Stimulated activated CD4-positive, alpha-beta T cell treated with anti-CD3 and anti-CD28 coated beads, Interleukin-12 subunit alpha, Interleukin-12 subunit beta, amount 100 ng/mL, for 48 hours (primary cell): Measurements from ENCODE around the gene CDT1.
"Not testable (repeated sequence)": the region's sequence is repeated elsewhere in the genome, so short reads cannot be mapped to it uniquely, and the experiment has no call there.

Experiments used
- DNase-seq, 3 donors: peaks; one replicate each; pipeline ENCODE4 v3.0.0-alpha.2; 2020; ENCODE audit warnings: low read depth in 2 of 3, low spot score in 1 of 3

Gene CDT1

DNA sequence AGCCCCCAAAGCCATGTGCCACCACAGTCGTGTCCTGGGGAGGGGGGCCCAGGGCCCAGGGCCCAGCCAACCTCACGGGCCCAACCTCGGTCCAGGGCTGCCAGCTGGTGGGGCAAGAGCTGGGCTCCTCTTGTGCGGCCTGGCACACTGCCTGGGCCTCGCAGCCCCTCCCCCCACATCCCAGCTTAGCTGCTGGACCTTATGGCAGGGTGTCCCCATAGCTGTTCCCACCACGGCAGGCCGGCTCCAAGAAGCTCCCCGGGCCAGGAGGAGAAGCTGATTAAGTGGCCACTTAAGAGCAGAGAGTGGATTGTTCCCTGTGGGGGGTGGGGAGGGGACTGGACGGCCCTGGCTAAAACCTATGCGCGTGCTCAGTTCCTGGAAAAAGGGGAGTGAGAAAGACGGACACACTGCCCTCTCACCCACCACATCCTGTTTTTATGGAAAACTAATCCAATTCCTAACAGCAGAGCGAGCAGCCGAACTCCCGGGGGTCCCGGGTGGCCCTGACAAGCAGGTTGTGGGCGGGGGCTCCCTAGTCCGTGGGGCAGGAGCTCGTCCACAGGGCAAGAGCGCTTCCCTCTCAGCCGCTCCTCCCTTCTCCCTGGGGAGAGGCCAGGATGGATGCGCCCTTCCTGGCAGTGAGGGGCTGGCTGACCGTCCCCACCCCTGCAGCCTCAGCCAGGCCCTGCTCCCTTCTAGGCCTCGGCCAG lies 35.4 kb upstream of the CDT1 start:
- no peak for DNase-seq

DNA sequence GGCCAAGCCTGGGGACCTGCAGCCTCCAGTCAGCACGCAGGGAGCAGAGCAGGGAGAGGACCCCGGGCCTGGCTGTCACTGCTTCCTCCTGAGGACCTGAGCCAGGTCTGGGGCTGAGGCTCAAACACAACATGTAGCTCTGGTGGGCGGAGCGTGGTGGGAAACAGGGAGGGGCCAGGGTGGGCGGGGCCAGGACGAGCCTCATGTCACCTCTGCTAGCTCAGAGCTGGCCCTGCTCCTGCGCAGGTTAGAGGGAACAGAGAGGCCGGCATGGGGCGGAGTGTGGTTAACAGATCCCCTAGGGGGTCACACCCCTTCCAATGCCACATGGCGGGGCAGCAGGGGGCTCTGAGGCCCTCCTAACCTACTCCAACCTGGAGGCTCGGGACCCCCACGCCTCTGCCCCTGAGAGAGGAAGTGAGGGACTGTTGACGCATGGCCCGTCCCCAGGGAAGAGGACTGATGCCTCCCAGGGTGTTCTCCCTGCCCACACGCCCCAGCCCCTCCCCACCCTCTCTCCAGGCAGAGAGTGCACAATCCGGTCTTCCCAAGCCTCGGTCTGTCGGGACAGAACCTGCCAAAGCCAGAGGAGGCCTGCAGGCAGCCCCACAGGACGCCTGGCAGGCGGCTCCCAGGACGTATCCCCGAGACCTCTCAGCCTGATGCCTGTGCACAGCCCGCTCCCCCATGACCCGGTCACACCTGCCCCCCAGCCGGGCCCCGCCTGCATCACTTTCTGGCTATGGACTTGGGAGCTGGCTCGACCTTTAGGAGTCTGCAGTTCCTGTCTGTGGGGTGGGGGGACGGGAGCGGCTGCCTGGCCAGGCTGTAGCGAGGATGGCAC lies 33.8 kb upstream of the CDT1 start:
- no peak for DNase-seq

DNA sequence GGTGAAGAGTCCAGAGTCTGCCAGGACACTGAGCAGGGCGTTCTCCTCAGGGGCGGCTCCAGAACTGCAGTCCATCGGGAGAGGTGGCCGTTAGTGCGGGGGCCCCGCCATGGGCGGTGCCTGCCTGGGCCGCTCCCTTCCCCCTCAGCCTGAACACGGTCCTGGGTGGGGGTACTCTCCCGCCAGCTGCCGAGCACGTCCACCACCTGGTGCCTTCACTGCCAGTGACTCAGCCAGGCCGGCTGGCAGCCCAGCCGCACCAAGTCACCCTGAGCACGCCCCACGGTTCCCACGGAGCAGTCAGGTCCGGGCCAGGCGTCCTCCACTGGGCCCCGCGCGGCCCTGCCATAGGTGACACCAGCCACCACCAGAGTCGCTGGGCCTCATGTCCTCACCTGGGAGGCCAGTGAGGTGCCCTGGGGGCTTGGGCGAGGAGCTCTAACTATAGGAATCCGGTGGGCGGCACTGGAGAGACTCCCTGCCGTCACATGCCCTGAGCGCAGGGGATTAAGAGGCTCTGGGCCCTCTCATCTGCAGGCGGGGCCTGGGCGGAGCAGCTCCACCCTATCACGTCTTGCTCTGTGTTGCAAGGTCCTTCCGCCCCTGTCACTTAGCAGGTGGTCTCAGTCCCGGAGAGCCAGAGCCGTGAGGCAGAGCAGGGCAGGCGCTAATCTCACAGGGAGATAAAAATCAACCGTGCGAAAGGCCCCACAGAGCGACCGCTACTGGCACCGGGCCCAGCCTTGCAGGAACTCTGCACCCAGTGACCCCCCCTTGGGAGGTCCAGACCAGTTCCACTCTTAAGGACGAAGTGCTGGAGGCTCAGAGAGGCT lies 32.9 kb upstream of the CDT1 start:
- no peak for DNase-seq

DNA sequence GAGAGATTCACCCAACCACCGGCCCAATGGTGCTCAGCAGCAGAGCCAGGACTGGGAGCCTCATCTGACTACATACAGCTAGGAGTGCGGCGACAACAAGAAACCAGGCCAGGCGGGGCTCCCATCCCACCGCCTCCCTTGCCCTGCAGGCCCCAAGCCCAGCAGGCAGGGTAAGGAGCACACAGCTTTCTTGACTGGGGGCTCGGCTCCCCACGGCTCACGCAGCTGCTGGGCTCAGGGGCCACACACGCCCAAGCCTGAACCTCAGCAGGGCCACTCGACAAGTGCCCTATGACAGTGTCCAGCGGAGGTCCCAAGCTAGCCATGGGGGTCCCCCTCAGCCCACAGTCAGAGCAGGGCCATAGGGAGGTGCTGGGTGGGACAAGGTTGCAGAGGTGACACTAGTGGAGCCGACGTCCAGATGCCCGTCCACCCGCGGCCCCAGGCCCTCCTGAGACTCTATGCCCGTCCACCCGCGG lies 32.3 kb upstream of the CDT1 start:
- DNase-seq, result no peak

DNA sequence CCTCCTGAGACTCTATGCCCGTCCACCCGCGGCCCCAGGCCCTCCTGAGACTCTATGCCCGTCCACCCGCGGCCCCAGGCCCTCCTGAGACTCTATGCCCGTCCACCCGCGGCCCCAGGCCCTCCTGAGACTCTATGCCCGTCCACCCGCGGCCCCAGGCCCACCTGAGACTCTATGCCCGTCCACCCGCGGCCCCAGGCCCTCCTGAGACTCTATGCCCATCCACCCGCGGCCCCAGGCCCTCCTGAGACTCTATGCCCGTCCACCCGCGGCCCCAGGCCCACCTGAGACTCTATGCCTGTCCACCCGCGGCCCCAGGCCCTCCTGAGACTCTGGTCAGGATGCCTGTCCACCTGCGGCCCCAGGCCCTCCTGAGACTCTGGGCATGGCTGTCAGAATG lies 31.8 kb upstream of the CDT1 start:
- DNase-seq, result not testable (repeated sequence)

DNA sequence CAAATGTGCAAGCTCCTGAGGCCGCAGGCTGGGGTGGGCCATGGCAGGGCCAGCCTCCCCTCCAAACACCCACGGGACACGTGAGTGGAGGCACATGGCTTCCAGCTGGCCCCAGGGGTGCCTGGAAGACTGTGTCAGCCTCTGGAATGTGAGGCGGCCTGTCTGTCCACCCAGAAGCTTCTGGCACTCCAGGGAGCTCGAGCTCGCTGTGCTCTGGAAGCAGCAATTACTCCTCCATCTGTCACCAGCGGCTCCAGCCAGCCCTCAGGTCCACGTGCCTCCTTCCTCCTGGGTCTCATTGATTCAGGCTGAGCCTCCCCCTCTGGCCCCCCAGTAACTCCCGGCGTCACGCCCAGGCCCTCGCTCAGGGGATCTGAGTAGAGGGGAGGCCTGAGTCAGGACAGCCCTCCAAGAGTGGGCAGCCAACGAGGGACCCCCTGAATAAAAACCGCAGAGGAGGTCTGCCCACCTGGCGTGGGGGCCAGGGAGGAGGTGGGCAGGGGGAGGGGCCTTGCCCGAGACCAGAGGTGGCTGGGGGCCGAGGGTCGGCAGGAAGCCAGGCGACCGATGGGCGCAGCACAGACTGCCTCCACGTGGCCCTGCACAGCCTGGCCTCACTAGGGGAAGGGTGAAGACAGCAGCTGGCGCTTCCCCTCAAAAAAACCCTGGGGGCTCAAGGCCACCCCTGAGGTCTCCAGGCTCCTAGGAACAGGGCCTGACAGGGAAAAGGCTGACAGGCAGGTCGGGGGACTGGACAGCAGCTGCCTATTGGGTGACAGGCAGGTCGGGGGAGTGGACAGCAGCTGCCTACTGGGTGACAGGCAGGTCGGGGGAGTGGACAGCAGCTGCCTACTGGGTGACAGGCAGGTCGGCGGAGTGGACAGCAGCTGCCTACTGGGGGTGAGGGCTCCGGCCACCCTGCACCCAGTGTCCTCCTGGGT lies 30.4 kb upstream of the CDT1 start:
- DNase-seq, result no peak

DNA sequence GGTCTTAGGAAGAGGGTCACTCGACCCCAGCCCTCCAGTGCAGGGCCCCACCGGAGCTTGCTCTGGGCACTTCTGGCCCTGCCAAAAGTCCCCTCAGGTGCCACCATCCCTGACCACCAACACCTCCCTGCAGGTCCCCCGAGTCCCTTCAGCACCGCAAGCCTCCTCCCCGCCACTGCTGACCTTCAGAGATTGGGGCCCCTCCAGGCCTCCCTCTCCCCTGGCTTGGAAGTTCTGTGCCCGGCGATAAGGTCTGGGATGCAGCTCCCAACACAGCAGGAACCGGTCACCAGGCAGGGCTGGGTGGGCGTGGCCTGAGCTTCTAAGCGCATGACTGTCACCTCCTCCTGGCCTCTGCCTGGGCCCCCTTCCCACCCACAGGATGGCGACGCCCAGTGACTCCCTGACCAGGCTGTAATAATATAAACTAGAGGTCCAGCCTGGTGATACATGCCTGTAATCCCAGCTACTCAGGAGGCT lies 29.7 kb upstream of the CDT1 start:
- no peak for DNase-seq

DNA sequence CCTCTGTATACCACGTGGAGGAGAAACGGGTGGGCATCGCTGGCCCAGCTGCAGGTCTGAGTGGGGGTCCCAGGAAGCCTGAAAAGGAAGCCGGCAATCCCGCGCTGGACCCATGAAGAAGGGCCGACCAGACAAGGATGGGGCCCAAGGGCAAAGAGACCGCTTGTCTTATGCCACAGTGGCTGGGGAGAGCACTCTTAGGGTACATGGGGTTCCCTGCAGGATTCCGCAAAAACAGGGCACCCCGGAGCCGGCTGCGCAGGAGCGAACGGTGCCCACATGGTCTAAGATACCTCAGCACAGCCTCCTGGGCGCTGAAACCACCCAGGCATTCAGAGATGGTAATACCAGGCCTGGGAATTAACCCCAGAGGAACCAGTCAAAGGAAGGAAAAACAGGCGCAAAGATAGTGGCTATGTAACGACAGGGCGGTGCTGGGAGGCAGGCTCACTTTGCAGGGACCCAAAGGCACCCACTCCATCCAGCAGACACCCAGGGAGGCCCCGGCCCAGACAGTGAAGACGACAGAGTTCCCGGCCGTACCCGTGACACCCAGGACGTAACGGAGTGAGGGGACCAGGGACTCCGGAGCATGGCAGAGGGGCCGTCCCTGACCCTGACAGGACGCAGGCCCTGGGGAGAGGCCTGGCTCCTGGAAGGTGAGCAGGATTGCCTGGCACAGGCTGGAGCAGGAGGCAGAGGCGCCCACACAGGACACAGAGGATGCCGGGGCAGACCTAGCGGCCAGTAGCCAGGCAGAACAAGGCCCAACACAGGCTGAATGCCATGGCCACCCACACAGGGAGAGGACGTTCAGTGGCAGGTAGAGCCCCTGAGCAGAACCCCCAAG lies 28.8 kb upstream of the CDT1 start:
- DNase-seq, result no peak

DNA sequence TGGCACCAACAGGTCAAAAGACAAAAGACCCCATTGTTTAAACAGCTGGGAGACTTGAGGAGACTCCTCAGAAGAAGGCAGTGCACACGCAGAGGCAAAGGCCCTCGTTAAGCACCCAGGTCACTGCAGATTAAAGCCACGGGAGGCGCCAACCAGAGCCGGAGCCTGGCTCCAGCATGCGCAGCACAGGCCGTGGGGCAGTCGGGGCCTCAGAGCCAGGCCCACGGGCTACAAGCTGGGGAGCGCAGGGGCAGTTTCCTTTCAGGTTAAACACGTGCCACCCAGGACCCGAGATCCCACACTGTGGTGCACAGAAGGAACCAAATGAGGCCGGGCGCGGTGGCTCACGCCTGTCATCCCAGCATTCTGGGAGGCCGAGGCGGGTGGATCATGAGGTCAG lies 27.8 kb upstream of the CDT1 start:
- DNase-seq, result no peak

DNA sequence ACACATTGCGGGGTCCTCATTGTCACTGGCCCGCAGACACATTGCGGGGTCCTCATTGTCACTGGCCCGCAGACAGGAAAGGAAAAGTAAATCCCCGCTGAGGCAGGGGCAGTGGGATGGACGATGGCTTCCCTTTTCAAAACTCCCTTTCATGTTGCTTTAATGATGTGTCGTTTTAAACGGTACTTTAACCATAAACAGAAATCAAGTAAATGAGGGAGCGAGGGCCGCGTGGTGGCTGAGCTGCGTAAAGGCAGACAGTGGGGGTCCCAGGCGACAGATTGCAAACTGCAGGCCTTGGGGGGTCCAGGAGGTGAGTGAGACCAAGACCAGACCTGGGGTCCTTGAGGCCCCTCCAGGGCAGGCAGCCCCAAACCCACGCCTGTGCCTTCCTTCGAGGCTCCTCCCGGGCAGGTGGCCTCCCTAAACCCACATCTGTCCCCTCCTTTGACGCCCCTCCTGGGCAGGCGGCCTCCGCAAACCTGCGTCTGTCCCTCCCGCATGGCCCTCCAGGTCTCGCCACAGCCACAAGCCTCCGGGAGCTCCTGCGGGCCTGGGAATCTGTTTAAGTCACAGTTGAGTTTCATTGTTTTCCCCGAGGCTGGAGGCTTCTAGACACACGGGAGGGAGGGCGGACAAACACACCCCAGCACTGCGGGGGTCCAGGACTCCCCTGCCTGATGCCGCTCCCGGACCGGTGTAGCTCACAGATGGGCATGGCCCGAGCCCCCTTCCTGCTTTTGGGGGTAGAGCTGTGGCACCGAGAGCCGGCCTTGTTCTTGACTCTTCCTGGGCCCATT lies 25.9 kb upstream of the CDT1 start:
- DNase-seq, result no peak

DNA sequence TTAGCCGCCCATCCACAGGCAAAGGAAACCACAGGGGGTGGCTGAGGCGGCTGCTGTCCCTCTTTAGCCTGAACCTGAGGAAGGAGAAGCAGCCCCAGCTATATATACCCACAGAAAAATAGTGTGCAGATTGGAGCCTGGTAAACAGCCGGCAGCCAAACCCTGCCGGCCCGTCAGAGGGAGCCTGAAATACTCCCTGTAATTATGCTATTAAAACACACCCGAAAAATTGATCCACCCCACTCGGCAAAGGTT lies 25.4 kb upstream of the CDT1 start:
- no peak for DNase-seq

DNA sequence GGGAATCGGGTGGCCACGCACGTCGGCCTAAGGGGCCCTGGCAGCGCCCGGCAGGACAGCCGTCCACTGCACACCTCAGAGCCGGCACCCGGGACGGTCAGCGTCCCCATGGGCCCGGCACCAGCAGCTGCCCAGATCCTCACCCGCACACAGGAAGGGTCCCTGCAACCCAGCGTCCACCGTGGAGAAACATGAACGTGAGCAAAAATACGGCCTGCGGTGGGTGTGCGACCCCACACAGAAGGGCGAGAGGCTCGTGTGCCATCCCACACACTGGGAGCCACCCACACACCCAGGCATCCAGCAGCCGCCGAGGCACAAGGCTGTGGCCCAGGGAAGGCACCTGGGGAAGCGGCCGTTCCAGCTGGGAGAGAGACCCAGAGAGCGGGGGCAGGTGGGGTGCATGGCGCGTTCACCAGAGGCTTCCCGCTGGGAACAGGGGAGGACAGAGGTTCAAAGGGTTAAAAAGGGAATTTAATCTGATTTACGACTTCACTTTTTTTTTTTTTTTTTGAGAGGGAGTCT lies 25.0 kb upstream of the CDT1 start:
- DNase-seq, result no peak

DNA sequence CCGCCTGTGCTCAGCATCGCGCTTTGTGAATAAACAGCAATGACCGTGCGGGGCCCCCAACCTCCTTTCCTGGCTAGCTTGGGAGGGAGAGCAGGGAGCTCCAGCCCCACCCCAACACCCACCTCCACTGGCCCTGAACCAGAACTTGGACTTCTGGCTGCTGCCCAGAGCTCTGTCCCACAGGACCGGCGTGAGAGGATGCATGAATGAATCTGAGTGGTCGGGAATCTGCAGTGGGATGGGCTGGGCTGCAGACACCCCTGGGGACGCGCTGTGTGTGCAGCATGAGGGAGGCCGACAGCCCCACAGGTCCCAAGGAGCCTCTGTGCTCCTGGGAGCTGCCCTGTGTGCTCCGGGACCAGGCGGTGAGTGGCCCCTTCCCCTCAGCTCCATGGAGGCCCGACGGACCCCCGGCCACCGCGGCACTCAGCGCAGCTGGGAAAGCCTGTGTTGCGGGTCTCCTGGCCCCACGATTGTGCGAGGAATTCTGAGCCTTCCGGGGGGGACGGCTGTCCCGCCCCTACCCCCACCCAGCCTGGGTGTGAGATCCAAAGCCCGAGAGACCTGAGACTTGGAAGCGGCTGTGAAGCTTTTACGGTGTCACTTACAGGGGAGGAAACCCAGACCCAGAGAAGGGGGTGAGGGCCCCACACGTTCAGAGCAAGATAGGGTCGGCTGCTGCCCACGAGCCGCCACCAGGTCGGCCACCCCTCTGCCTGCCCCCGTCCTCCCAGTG lies 24.0 kb upstream of the CDT1 start:
- no peak for DNase-seq

DNA sequence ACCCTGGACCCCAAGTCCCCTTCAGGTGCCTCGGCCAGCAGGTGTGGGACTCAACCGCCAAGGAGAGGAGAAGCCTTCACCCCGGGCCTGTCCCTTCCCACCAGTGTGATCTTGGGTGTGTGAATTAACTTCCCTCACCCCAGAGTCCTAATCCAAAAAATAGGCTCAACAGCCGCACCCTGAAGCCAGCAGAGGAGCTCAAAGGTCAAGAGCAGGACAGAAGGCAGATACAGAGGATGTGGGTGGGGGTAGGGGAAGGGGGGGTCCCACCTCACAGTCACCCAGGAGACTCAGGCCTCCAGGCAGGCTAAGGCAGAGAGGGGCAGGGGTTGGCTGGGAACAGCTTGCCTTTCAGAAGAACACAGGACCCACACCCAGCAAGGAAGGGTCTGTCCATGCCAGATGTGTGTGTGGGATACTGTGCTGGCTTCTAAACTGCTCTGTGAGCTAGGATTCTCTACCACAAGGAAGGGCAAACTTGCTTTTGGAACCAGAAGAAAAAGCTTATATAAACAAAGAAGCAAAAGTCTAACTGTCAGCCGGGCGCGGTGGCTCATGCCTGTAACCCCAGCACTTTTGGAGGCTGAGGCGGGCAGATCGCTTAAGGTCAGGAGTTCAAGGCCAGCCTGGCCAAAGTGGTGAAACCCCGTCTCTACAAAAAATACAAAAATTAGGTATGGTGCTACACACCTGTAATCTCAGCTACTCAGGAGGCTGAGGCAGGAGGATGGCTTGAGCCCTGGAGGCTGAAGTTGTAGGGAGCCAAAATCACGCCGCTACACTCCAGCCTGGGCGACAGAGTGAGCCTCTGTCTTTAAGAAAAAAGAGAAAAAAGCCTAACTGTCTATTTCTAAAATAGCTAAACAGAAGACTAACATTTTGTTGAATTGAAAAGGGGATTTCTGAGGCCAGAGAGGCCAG lies 23.2 kb upstream of the CDT1 start:
- DNase-seq, result no peak

DNA sequence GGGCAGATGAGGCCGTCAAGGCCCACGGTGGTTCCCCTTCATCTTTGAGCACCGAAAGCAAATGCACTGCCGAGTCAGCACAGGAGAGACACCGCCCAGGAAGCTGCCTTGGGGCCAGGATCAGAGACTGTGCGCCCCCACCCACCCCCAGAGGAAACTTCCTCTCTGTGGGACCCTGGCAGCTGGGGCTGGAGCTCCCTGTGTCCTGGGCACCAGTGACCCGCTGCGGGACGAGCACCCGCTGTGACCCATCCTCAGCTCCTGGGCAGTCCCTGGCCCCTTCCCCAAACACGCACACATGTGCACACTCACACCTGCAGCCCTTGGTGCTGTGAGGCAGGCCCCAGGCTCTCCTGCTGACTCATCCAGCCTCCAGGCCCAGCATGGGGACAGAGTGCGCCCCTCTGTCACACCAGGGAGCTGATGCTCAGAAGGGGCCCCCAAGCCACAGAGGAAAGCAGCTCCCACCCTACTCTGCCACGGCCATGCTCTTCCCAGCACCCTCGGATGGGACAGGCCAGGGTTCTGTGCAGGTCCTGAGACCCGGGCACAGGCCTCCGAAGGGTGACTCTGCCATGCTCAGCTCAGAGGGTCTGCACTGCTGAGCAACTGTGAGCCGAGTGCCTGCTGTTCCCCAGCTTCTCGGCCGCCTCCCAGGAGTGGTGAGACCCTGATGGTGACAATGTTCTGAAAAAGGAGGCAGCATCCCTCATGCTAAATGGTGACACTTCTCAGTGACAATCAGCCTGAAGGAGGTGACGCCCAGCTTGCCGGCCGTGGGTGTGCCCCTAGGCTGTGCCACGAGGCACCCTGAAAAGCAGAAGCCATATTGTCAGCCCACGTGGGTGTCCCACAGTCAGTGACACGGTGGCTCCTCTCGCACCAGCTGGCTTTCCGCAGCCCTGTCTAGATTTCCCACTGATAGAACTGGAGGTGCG lies 22.2 kb upstream of the CDT1 start:
- DNase-seq, result peak; percentile 51 to 55 (median 53)
